HUES6 (cell line): Measurements from ENCODE around the gene PLEKHG7.
"Not testable (repeated sequence)": the region's sequence is repeated elsewhere in the genome, so short reads cannot be mapped to it uniquely, and the experiment has no call there.

Source experiments
- H3K27ac ChIP-seq: 2 replicates; pipeline ENCODE4 v1.7.0; 2013; ENCODE audit warnings: low read depth, mild to moderate bottlenecking, low read length, inconsistent platforms
- H3K27me3 ChIP-seq: 2 replicates; pipeline ENCODE4 v1.6.1; 2013; ENCODE audit warnings: low read length; ENCODE audit not compliant: control insufficient read depth, insufficient read depth
- H3K36me3 ChIP-seq: 2 replicates; pipeline ENCODE4 v1.6.1; 2013; ENCODE audit warnings: low read length; ENCODE audit not compliant: control insufficient read depth, insufficient read depth
- H3K4me1 ChIP-seq: 2 replicates; pipeline ENCODE4 v1.6.1; 2013; ENCODE audit warnings: low read length; ENCODE audit not compliant: control insufficient read depth, insufficient read depth
- H3K4me3 ChIP-seq: 2 replicates; pipeline ENCODE4 v1.5.1; 2013; ENCODE audit warnings: low read depth, low read length
- H3K9ac ChIP-seq: one replicate; pipeline ENCODE4 v1.6.1; 2013; ENCODE audit warnings: mild to moderate bottlenecking, low read length
- H3K9me3 ChIP-seq: 2 replicates; pipeline ENCODE4 v1.6.1; 2013; ENCODE audit warnings: low read depth, low read length; ENCODE audit not compliant: control insufficient read depth, insufficient read depth

PLEKHG7 gene, protein sequence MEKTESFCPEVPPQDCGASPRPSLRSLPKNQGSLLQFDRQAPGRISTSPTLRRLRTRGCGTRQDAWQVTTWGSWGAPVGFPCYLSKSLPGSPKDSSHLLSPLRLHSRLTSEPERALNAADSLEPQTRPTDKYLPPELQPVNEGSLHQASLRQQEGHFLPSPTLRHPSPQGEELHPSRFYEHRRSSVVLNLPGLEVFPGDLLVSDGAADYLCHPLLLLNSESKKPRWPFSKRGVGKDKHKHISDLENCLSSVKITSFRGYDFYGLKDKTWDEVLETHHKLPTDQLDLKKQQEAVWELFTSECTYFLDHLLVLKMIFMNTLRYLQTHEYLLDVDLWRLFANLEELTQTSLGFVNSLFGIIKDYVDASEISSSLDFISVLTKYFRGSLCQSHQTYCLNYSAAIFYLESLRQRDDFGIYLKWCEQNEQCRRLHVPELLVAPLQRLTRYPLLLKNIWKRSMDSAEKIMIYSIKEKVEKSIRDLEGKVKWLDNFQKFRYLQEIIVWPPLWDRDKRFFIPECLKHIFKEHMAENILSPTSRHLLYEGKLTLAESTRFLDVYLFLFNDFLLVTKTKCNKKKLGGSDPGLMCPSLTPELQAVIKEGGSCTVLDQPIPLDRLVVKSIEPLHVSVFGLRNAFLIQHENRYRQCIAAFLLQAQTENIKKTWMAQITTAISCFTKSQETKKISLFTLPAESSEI

GRCh38 chr12:92702754-92703679 is at the start of gene PLEKHG7:
Gene PLEKHG7 (plus strand): TSS chr12:92702989. CDS start chr12:92706632, 3,643 bp downstream.
- no peaks in the 10 kb centered on the region for H3K27me3 ChIP-seq
- no peaks in the 10 kb centered on the region for H3K36me3 ChIP-seq
- H3K4me3 ChIP-seq = no peak within 1 kb of the TSS
- no peak within 1 kb of the TSS for H3K9ac ChIP-seq
- peaks cover 8% of the 10 kb centered on the region; the same call in 1 of the 2 replicates for H3K4me1 ChIP-seq
- H3K27ac ChIP-seq = no peak within 1 kb of the TSS
- H3K9me3 ChIP-seq = peaks cover 5% of the 10 kb centered on the region; the same call in 1 of the 2 replicates

GRCh38 chr12:92654256-92654655 is 48.5 kb upstream of the PLEKHG7 start:
- H3K4me3 ChIP-seq, H3K9me3 ChIP-seq, H3K36me3 ChIP-seq, H3K4me1 ChIP-seq, H3K27ac ChIP-seq, H3K27me3 ChIP-seq, H3K9ac ChIP-seq: not testable (repeated sequence)

DNA sequence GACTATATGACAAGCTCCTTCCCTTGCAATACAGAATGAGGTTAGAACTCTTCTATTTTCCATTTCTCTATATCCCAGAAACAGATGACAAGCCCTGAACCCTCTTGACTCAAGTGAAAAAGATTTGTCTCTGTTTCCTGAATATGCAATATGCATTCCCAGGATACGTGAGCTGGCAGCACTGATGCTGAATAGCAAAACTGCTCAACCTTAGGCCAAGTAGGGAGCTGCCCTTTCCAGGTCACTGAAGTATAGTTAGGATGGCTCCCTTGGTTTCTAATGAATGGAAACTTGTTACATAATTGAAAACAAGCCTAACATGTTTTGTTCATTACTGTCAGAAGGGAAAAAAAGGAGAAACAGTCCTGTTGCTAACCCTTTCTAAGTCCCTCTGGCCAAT is 47.9 kb upstream of the PLEKHG7 start:
- no peaks in the 10 kb centered on the region for H3K27me3 ChIP-seq
- H3K27ac ChIP-seq = no peak overlapping the region
- H3K36me3 ChIP-seq = no peaks in the 10 kb centered on the region

GRCh38 chr12:92656911-92657310 is 45.9 kb upstream of the PLEKHG7 start:
- H3K4me3 ChIP-seq = no peak overlapping the region
- H3K9me3 ChIP-seq = no peaks in the 10 kb centered on the region
- no peak overlapping the region for H3K27ac ChIP-seq
- no peaks in the 10 kb centered on the region for H3K4me1 ChIP-seq
- H3K36me3 ChIP-seq = no peaks in the 10 kb centered on the region
- no peak overlapping the region for H3K9ac ChIP-seq
- no peaks in the 10 kb centered on the region for H3K27me3 ChIP-seq

More for the DNA sequence above, 47.9 kb upstream of the PLEKHG7 start:
- Histone ChIP-seq H3K9me3 (no peaks in the 10 kb centered on the region), H3K4me1 (no peaks in the 10 kb centered on the region), H3K4me3 (no peak overlapping the region), H3K9ac (no peak overlapping the region)

DNA sequence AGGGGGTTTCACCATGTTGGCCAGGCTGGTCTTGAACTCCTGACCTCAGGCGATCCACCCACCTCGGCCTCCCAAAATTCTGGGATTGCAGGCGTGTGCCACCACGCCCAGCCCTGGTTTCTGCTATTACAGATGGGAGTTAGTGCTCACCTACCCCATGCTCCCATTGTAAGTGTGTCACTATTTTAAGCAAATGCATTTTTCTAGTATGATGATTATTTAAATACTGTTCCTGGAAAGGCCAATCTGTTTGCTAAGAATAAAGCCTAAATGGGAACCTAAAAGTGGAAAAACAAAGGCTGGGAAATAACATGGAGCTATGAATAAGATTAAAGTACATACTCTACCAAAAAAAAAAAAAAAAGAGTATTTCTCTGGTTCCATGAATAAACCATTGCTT is 45.0 kb upstream of the PLEKHG7 start:
- no peaks in the 10 kb centered on the region for H3K9me3 ChIP-seq
- H3K9ac ChIP-seq = no peak overlapping the region
- H3K4me1 ChIP-seq = no peaks in the 10 kb centered on the region
- no peak overlapping the region for H3K4me3 ChIP-seq
- no peaks in the 10 kb centered on the region for H3K27me3 ChIP-seq
- H3K27ac ChIP-seq = no peak overlapping the region
- no peaks in the 10 kb centered on the region for H3K36me3 ChIP-seq

- Histone ChIP-seq H3K9me3 (no peaks in the 10 kb centered on the region), H3K36me3 (no peaks in the 10 kb centered on the region), H3K27ac (no peak overlapping the region)
These were observed 44.2 kb upstream of the PLEKHG7 start for GRCh38 chr12:92658611-92659010.

GRCh38 chr12:92661269-92661668 is 41.5 kb upstream of the PLEKHG7 start:
- no peaks in the 10 kb centered on the region for H3K36me3 ChIP-seq
- H3K27ac ChIP-seq = no peak overlapping the region
- no peak overlapping the region for H3K9ac ChIP-seq
- no peaks in the 10 kb centered on the region for H3K27me3 ChIP-seq
- H3K9me3 ChIP-seq = no peaks in the 10 kb centered on the region
- no peaks in the 10 kb centered on the region for H3K4me1 ChIP-seq
- no peak overlapping the region for H3K4me3 ChIP-seq

More at GRCh38 chr12:92658611-92659010, 44.2 kb upstream of the PLEKHG7 start:
- H3K4me1 ChIP-seq = no peaks in the 10 kb centered on the region
- H3K27me3 ChIP-seq = no peaks in the 10 kb centered on the region
- H3K9ac ChIP-seq = no peak overlapping the region
- H3K4me3 ChIP-seq = no peak overlapping the region

GRCh38 chr12:92665496-92665895 is 37.3 kb upstream of the PLEKHG7 start:
- Histone ChIP-seq H3K36me3 (no peaks in the 10 kb centered on the region), H3K4me3 (no peak overlapping the region), H3K27ac (no peak overlapping the region), H3K27me3 (no peaks in the 10 kb centered on the region), H3K4me1 (no peaks in the 10 kb centered on the region), H3K9ac (no peak overlapping the region), H3K9me3 (no peaks in the 10 kb centered on the region)

DNA sequence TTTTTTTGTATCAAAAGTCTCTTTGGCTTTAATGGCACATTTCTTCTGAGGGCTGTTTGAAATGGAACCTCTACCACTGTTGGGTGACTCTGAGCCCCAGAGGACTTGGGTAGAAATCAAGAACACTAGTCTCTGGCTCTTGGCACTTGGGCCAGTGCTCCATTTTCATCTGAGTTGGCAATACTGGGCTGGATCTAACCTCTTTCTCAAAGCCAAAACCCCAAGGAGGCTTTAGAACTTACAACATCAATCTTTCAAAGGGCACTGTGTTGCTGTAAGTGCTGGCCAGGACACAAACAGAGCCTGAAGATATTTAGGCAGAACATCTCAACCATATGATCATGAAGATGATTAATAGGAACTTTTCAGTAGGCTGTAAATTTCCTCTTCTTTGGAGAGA is 34.0 kb upstream of the PLEKHG7 start:
- no peak overlapping the region for H3K27ac ChIP-seq
- H3K9me3 ChIP-seq = no peaks in the 10 kb centered on the region
- no peaks in the 10 kb centered on the region for H3K27me3 ChIP-seq
- no peaks in the 10 kb centered on the region for H3K4me1 ChIP-seq
- H3K9ac ChIP-seq = no peak overlapping the region
- no peak overlapping the region for H3K4me3 ChIP-seq
- H3K36me3 ChIP-seq = no peaks in the 10 kb centered on the region

- not testable (repeated sequence) for H3K27ac ChIP-seq, H3K4me1 ChIP-seq, H3K4me3 ChIP-seq, H3K36me3 ChIP-seq, H3K27me3 ChIP-seq, H3K9me3 ChIP-seq, H3K9ac ChIP-seq
These were observed 31.3 kb upstream of the PLEKHG7 start for GRCh38 chr12:92671524-92671923.
